KMS-11 (cell line): ENCODE results near the gene PLSCR3.

Source experiments
- H2AFZ ChIP-seq: fragments of 200-600 bp; sonication (generic); 2 replicates; pipeline ENCODE4 v1.6.1; 2016; ENCODE audit warnings: antibody characterized with exemption, mixed run types, low read depth
- H3K27ac ChIP-seq: fragments of 200-600 bp; sonication (generic); 2 replicates; pipeline ENCODE4 v1.6.1; 2016; ENCODE audit warnings: mild to moderate bottlenecking, mixed run types
- H3K27me3 ChIP-seq: fragments of 200-600 bp; sonication (generic); 2 replicates; pipeline ENCODE4 v1.6.1; 2017; ENCODE audit warnings: mild to moderate bottlenecking, low read depth, mixed run types, moderate library complexity; ENCODE audit not compliant: insufficient read depth
- H3K36me3 ChIP-seq: fragments of 200-600 bp; sonication (generic); 2 replicates; pipeline ENCODE4 v1.6.1; 2017; ENCODE audit warnings: mild to moderate bottlenecking, mixed run types; ENCODE audit not compliant: insufficient read depth
- H3K4me1 ChIP-seq: fragments of 200-600 bp; sonication (generic); 2 replicates; pipeline ENCODE4 v1.6.1; 2016; ENCODE audit warnings: mild to moderate bottlenecking, low read depth, mixed run types; ENCODE audit not compliant: poor library complexity, severe bottlenecking
- H3K4me2 ChIP-seq: fragments of 200-600 bp; sonication (generic); 2 replicates; pipeline ENCODE4 v1.7.0; 2016; ENCODE audit warnings: mild to moderate bottlenecking, mixed run types
- H3K4me3 ChIP-seq: fragments of 200-600 bp; sonication (generic); IDR thresholded peaks from 2 replicates; pipeline ENCODE4 v1.6.1; 2017; ENCODE audit warnings: low read depth, low read length, mixed read lengths; ENCODE audit not compliant: insufficient read depth
- H3K79me2 ChIP-seq: fragments of 200-600 bp; sonication (generic); 2 replicates; pipeline ENCODE4 v1.6.1; 2016; ENCODE audit warnings: low read depth, mixed run types; ENCODE audit not compliant: insufficient read depth
- H3K9ac ChIP-seq: fragments of 200-600 bp; sonication (generic); 2 replicates; pipeline ENCODE4 v1.6.1; 2016; ENCODE audit warnings: mild to moderate bottlenecking, mixed run types
- H4K20me1 ChIP-seq: fragments of 200-600 bp; sonication (generic); 2 replicates; pipeline ENCODE4 v1.6.1; 2016; ENCODE audit warnings: mild to moderate bottlenecking, mixed run types; ENCODE audit not compliant: insufficient read depth
- CTCF ChIP-seq: fragments of 200-600 bp; sonication (generic); conservative IDR thresholded peaks from 2 replicates; pipeline ENCODE4 v1.6.1; 2017; ENCODE audit warnings: low read depth, mild to moderate bottlenecking, antibody characterized with exemption, low read length, moderate library complexity, mixed read lengths

The PLSCR3 gene

GRCh38 chr17:7432296-7432695, 38.0 kb upstream of the PLSCR3 start:
- H3K27me3 ChIP-seq = no peaks in the 10 kb centered on the region

DNA sequence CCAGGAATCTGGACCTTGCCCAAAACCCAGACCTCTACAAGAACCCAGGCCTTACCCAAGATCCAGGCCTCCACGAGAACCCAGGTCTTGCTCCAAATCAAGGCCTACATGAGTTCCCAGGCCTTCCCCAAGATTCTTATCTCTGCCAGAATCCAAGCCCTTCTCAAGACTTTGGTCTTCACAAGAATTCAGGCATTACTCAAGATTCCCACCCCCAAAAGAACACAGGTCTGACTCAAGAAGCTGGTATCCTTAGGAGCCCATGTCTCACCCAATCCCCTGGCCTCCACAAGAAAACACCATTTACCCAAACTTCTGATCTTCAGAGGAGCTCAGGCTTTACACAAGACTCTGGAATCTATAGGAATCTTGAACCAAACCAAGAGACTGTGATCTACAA, 36.9 kb upstream of the PLSCR3 start:
- Histone ChIP-seq H3K4me2 (no peak overlapping the region), H3K4me1 (no peaks in the 10 kb centered on the region), H3K9ac (no peak overlapping the region), H4K20me1 (no peaks in the 10 kb centered on the region), H3K27ac (no peak overlapping the region), H3K27me3 (no peaks in the 10 kb centered on the region), H3K36me3 (no peaks in the 10 kb centered on the region), H3K4me3 (no peak overlapping the region), H3K79me2 (no peaks in the 10 kb centered on the region), H2AFZ (no peak overlapping the region)
- no peak for TF ChIP-seq CTCF

More at GRCh38 chr17:7432296-7432695, 38.0 kb upstream of the PLSCR3 start:
- no peak overlapping the region for H3K4me3 ChIP-seq
- H3K27ac ChIP-seq = no peak overlapping the region
- H4K20me1 ChIP-seq = no peaks in the 10 kb centered on the region
- no peak overlapping the region for H2AFZ ChIP-seq
- no peaks in the 10 kb centered on the region for H3K36me3 ChIP-seq
- no peak overlapping the region for H3K9ac ChIP-seq
- no peaks in the 10 kb centered on the region for H3K79me2 ChIP-seq
- no peak for TF ChIP-seq CTCF
- no peak overlapping the region for H3K4me2 ChIP-seq
- H3K4me1 ChIP-seq = no peaks in the 10 kb centered on the region

GRCh38 chr17:7429722-7430121, 35.4 kb upstream of the PLSCR3 start:
- Histone ChIP-seq H3K9ac (no peak overlapping the region), H3K27me3 (no peaks in the 10 kb centered on the region), H3K79me2 (no peaks in the 10 kb centered on the region), H3K27ac (no peak overlapping the region), H3K4me2 (no peak overlapping the region), H2AFZ (no peak overlapping the region), H3K4me3 (no peak overlapping the region), H3K36me3 (no peaks in the 10 kb centered on the region), H3K4me1 (no peaks in the 10 kb centered on the region), H4K20me1 (no peaks in the 10 kb centered on the region)
- TF ChIP-seq CTCF = no peak

DNA sequence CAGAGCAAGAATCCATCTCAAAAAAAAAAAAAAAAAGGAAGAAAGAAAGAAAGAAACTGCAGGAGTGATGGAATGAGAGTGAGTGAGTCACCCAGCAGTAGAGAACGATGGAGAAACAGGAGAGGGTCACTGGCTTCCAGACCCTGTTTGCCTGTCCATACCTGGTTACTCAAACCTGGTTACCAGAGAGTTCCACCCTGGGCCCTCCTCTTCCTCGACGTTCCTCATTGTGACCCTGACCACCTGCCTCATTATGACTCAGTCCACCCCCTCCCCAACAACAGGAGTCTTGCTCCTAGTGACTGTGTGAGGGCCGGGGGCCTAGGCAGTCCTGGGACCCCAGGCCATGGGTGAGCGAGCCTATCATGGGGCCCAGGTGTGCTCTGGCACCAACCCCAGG, 34.2 kb upstream of the PLSCR3 start, which contains the start of gene SPEM3:
TSS of gene SPEM3 (plus strand) at position 301 of the 400 bp plus-strand sequence. CDS start at position 347, 46 bp downstream.
- Histone ChIP-seq H3K4me3 (no peak within 1 kb of the TSS), H3K27me3 (no peaks in the 10 kb centered on the region), H3K4me1 (no peaks in the 10 kb centered on the region), H3K4me2 (no peak within 1 kb of the TSS), H2AFZ (no peak within 1 kb of the TSS), H4K20me1 (no peaks in the 10 kb centered on the region), H3K27ac (no peak within 1 kb of the TSS), H3K36me3 (no peaks in the 10 kb centered on the region), H3K79me2 (no peaks in the 10 kb centered on the region), H3K9ac (no peak within 1 kb of the TSS)
- no peak for TF ChIP-seq CTCF
